DMS114 treated with DMSO at 0.1 percent for 48 hours (cell line): ENCODE measurements around the gene AMIGO1.
A peak's percentile ranks its signal among the peaks of the same experiment; 100 is the strongest.

Experiments
- DNase-seq: peaks from one replicate; lab custom pipeline; 2025; ENCODE audit not compliant: unreplicated experiment; lab: John Stamatoyannopoulos, UW

Gene AMIGO1

GRCh38 chr1:109503935-109504334, 5.6 kb downstream of the AMIGO1 start:
- no peak for DNase-seq

GRCh38 chr1:109502364-109502851, 7.1 kb downstream of the AMIGO1 start:
- no peak for DNase-seq

GRCh38 chr1:109501644-109502363, 7.7 kb downstream of the AMIGO1 start:
- DNase-seq: no peak

- DNase-seq: no peak
Observed at GRCh38 chr1:109500941-109501381, 8.6 kb downstream of the AMIGO1 start.

- DNase-seq: peak; percentile 60
Observed at GRCh38 chr1:109499661-109500536, 9.6 kb downstream of the AMIGO1 start.

- no peak for DNase-seq
Observed at GRCh38 chr1:109499081-109499480, 10.4 kb downstream of the AMIGO1 start.

GRCh38 chr1:109498161-109498801, 11.2 kb downstream of the AMIGO1 start:
- peak; percentile 55 for DNase-seq

GRCh38 chr1:109497449-109498160, 11.9 kb downstream of the AMIGO1 start:
- no peak for DNase-seq

GRCh38 chr1:109495738-109496137, 13.8 kb downstream of the AMIGO1 start:
- no peak for DNase-seq

- DNase-seq: peak; percentile 87
Observed at GRCh38 chr1:109493805-109494539, 15.6 kb downstream of the AMIGO1 start, which contains the start of gene CYB561D1. Gene CYB561D1, plus strand, starts transcription at chr1:109494094. Its CDS starts 46 bp downstream, at chr1:109494140.

GRCh38 chr1:109493227-109493626, 16.3 kb downstream of the AMIGO1 start:
- DNase-seq: no peak

- no peak for DNase-seq
Observed at GRCh38 chr1:109492779-109493178, 16.7 kb downstream of the AMIGO1 start.

GRCh38 chr1:109491372-109491771, 18.2 kb downstream of the AMIGO1 start:
- DNase-seq: no peak

- DNase-seq: no peak
Observed at GRCh38 chr1:109490934-109491302, 18.6 kb downstream of the AMIGO1 start.

- DNase-seq: peak; percentile 56
Observed at GRCh38 chr1:109490029-109490933, 19.2 kb downstream of the AMIGO1 start.

- no peak for DNase-seq
Observed at GRCh38 chr1:109488696-109489095, 20.8 kb downstream of the AMIGO1 start.

GRCh38 chr1:109488201-109488600, 21.3 kb downstream of the AMIGO1 start:
- no peak for DNase-seq

GRCh38 chr1:109487261-109487660, 22.3 kb downstream of the AMIGO1 start:
- DNase-seq: no peak

GRCh38 chr1:109485001-109485400, 24.5 kb downstream of the AMIGO1 start:
- no peak for DNase-seq
